Aorta (tissue), 5 donors: Measurements from ENCODE around the gene PLXNC1. TPM values are rescaled to one million over a fixed set of nuclear protein-coding genes. Genes with fewer than 3 reads are reported as not detected.

Source experiments
- ATAC-seq: fragments of 200-7000 bp; cut with Tn5 transposase; one replicate; pipeline ENCODE4 v1.9.1; 2022; ENCODE audit warnings: moderate library complexity; ENCODE audit not compliant: low FRiP score
- DNase-seq, 2 donors: peaks; one replicate each; pipeline ENCODE4 v3.0.0-alpha.2; 2020
- H3K27ac ChIP-seq, 2 donors: one replicate each; pipeline ENCODE4 v1.5.1; 2013; ENCODE audit warnings: low read length in 2 of 2, mild to moderate bottlenecking in 2 of 2, moderate library complexity in 2 of 2, control low read depth in 1 of 2, inconsistent platforms in 1 of 2, low read depth in 1 of 2
- H3K27me3 ChIP-seq, 2 donors: one replicate each; pipeline ENCODE4 v1.6.1; 2013; ENCODE audit warnings: control low read depth in 1 of 2, low read length in 1 of 2, mild to moderate bottlenecking in 1 of 2, moderate library complexity in 1 of 2; ENCODE audit not compliant: insufficient read depth in 2 of 2, control insufficient read depth in 1 of 2
- H3K36me3 ChIP-seq, 2 donors: one replicate each; pipeline ENCODE4 v1.6.1; 2013; ENCODE audit warnings: control low read depth in 1 of 2, low read length in 1 of 2, mild to moderate bottlenecking in 1 of 2; ENCODE audit not compliant: insufficient read depth in 2 of 2, control insufficient read depth in 1 of 2
- H3K4me1 ChIP-seq, 2 donors: one replicate each; pipeline ENCODE4 v1.6.1; 2013; ENCODE audit warnings: low read length in 2 of 2, control low read depth in 1 of 2, mild to moderate bottlenecking in 1 of 2, moderate library complexity in 1 of 2; ENCODE audit not compliant: insufficient read depth in 2 of 2, control insufficient read depth in 1 of 2
- H3K4me3 ChIP-seq, 2 donors: one replicate each; pipeline ENCODE4 v1.5.1; 2013; ENCODE audit warnings: low read length in 2 of 2, control low read depth in 1 of 2, mild to moderate bottlenecking in 1 of 2
- H3K9me3 ChIP-seq: one replicate; pipeline ENCODE4 v1.6.1; 2013; ENCODE audit warnings: mild to moderate bottlenecking, low read length; ENCODE audit not compliant: control insufficient read depth
- whole genome bisulfite sequencing, 2 donors: extraction: QIAGEN DNeasy Blood & Tissue Kit; methylation state at CpG; one replicate each; pipeline ENCODE4 v1.1.7; 2013; 5-methylcytosine and 5-hydroxymethylcytosine counted together
- intact Hi-C, 2 donors: fragments of 100-400 bp; cut with DNase I; formaldehyde crosslinking; loops; one replicate each; pipeline versions ENCODE4 v1.14.2 to v1.15.0; 2022
- polyA plus RNA-seq, 2 donors: library from polyadenylated mRNA; stranded (reverse); fragments of 200-250 nt; gene quantifications; one replicate each; pipeline ENCODE4 v1.2.3, GENCODE V29; 2013
- total RNA-seq, 2 donors: library from RNA; stranded (reverse); fragmentation: NEBNext Ultra II Directional; extraction: Animal tissue kit (Norgen Biotek cat#: 25700); gene quantifications; one replicate each; pipeline ENCODE4 v1.2.1, GENCODE V29; 2021
- donor health status: healthy with polysubstance abuse.
- donor health status: Bipolar disorder and iron deficiency.
- donor health status: DM: no; HTN: no; CAD: no.
- donor health status: DM: no; HTN: no; CAD: no.
- donor health status: DM: yes; HTN: yes; CAD: no.

The PLXNC1 gene
- total and polyA plus RNA-seq, 4 donors, result 1.2 to 26.8 (median 5.4) TPM

DNA sequence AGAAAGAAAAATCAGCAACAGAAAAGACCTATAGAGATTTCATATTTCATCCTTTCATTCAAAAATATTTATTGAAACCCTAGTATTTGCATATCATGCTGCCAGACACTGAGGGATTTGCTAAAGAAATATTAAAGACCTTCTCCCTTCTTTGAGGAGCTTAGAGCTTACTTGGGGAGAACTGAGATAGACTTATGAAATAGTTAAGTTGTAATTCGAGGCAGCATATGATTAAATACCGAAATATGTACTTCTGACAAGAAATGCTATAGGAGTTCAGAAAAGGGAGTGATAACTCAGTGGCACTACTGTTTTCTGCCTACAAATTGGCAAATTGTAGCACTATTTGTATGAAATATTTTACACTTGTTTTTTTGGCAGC lies 59.1 kb downstream of the PLXNC1 start:
- intact Hi-C loops, result no loop called here
- peaks cover 0 to 3% of the 10 kb centered on the region in 2 donors for H3K4me1 ChIP-seq
- peak overlapping the region in 1 of 2 donors; percentile 57 for H3K27ac ChIP-seq
- no peaks in the 10 kb centered on the region for H3K9me3 ChIP-seq
- DNase-seq (no peak), ATAC-seq (no peak)
- 4 to 6% methylated on average over 2 of the region's 2 CpGs for WGBS, 2 donors
- H3K4me3 ChIP-seq, result peak overlapping the region; percentile 31 to 69
- H3K27me3 ChIP-seq, result no peaks in the 10 kb centered on the region
- H3K36me3 ChIP-seq, result no peaks in the 10 kb centered on the region

DNA sequence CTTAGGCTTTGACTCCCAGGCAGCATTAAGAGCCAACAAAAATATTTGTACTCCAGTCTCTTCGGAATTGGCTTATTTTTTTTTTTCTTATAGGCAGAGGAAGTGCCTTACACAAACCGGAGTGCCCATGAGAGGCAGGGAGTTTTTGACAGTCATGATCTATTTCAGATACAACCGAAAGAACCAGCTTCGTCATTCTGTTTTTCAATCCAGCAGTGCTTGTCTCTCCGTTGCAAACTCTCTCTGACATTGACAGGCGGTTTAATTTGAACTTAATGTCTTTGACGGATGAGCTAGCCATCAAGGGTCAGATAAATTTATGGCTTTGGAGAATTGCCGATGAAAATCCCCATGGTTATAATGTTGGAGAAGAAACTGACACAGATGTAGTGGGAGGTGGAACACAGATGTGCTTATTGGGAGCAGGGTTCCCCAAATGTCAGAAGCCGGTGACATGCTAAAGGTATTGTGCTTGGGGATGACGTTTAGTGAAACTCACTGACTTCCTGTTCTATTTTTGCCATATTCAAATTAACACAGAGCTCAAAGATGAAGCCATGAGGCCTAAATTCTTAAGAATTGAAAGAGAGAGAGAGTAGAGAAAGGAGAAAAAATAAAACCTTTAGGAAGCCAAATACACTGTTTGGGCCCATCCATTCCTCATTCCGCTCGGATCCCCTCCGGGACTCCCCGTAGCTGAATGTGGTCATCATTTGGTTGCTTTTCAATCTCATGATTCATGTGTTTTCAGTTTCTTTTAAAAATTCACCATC lies 59.7 kb downstream of the PLXNC1 start:
- 14 to 15% methylated on average over 14 of the region's 14 CpGs for WGBS, 2 donors
- Histone ChIP-seq H3K27me3 (no peaks in the 10 kb centered on the region), H3K4me1 (peaks cover 0 to 3% of the 10 kb centered on the region in 2 donors), H3K4me3 (peak overlapping the region; percentile 31 to 69), H3K9me3 (no peaks in the 10 kb centered on the region), H3K36me3 (no peaks in the 10 kb centered on the region), H3K27ac (peak overlapping the region; percentile 57 to 78)
- intact Hi-C loops, result no loop called here
- ATAC-seq (peak; percentile 38), DNase-seq (no peak)

DNA sequence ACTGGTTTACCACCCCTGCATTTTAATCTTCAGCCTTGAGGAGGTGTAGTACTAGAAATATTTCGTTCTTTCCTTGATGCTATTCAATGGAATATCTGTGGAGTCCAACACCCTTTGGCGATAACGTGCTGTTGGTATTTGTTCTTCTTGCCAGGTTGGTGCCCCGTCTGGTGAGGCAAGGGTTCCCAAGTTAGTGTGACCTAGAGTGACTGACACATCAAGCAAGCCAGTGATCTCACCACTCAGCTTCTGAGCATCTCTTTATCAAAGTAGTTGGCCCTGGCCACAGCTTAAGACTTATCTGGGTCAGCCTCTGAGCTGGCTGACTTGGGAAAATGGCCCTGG lies 60.2 kb downstream of the PLXNC1 start:
- 70 to 72% methylated on average over 4 of the region's 4 CpGs for WGBS, 2 donors
- no peak overlapping the region for H3K27ac ChIP-seq
- no peak overlapping the region for H3K4me3 ChIP-seq
- H3K27me3 ChIP-seq, result no peaks in the 10 kb centered on the region
- peak; percentile 72 for ATAC-seq
- intact Hi-C loops, result no loop called here
- peaks cover 0 to 3% of the 10 kb centered on the region in 2 donors for H3K4me1 ChIP-seq
- no peak for DNase-seq
- H3K36me3 ChIP-seq, result no peaks in the 10 kb centered on the region
- no peaks in the 10 kb centered on the region for H3K9me3 ChIP-seq

DNA sequence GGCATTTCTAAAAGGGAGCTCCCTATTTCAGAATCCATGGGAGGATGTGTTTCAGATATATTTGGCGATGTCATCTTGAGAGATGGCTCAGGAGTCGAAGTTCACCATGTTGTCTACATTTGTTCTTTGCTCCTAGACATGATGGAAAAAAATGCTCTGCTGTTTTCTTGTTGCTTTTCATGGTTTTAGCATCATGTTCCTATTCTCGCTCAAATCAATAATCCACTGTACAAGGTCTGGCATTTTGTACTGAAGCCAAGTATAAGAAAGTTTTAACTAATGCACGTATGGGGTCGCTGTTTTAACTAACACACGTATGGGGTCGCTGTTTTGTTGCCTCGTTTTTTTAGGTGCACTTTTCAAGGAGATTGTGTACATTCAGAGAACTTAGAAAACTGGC lies 60.9 kb downstream of the PLXNC1 start:
- no peaks in the 10 kb centered on the region for H3K27me3 ChIP-seq
- intact Hi-C loops, result no loop called here
- no peak overlapping the region for H3K27ac ChIP-seq
- H3K4me3 ChIP-seq, result no peak overlapping the region
- DNase-seq (no peak), ATAC-seq (no peak)
- no peaks in the 10 kb centered on the region for H3K9me3 ChIP-seq
- H3K36me3 ChIP-seq, result no peaks in the 10 kb centered on the region
- H3K4me1 ChIP-seq, result peaks cover 0 to 3% of the 10 kb centered on the region in 2 donors
- WGBS, 2 donors, result 72 to 77% methylated on average over 8 of the region's 8 CpGs

DNA sequence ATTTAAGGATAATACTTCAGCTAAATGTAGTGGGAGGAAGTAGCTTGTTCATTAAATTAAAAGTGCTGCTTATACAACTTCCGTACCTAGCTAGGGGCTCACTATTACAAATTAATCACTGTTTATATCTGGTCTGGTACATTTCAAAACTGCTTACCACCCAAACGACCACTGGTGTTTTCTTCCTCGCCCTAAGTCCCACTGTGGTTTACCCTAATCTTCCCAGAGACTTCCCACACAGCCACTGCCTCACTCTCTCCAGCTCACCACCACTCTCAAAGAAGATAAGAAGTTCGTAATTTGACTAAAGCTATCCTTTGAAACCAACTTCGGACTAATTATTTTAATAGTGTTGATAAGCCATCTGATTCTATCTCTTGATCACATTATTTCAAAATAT lies 62.6 kb downstream of the PLXNC1 start:
- intact Hi-C loops, result no loop called here
- ATAC-seq (no peak), DNase-seq (no peak)
- WGBS, 2 donors, result 72% methylated on average over 5 of the region's 5 CpGs
- H3K36me3 ChIP-seq, result no peaks in the 10 kb centered on the region
- H3K4me1 ChIP-seq, result peaks cover 0 to 3% of the 10 kb centered on the region in 2 donors
- no peak overlapping the region for H3K27ac ChIP-seq
- H3K27me3 ChIP-seq, result no peaks in the 10 kb centered on the region
- no peak overlapping the region for H3K4me3 ChIP-seq
- H3K9me3 ChIP-seq, result no peaks in the 10 kb centered on the region

DNA sequence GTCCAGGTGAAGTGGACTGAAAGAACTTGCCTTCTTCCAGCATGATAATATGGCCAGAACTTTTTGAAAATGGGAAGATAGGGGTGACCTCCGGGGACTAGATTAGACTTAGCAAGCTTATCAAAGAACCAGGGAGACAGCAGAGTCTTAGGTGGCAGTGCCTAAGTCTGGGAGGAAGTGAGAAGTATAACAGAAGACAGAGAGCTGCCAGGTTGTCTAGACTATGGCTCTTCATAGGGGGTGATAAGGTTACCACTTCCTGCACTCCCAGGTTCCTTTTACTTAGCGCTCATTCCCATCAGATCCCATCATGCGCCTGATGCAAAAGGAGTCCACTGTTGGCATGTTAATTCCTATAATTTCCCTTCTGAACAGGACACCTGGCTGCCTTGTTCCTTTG lies 69.9 kb downstream of the PLXNC1 start:
- Histone ChIP-seq H3K9me3 (no peaks in the 10 kb centered on the region), H3K4me1 (no peaks in the 10 kb centered on the region), H3K27me3 (no peaks in the 10 kb centered on the region), H3K4me3 (no peak overlapping the region), H3K36me3 (no peaks in the 10 kb centered on the region), H3K27ac (no peak overlapping the region)
- DNase-seq, result no peak
- no peak for ATAC-seq
- WGBS, 2 donors, result 93 to 95% methylated on average over 3 of the region's 3 CpGs
- intact Hi-C loops, result no loop called here

DNA sequence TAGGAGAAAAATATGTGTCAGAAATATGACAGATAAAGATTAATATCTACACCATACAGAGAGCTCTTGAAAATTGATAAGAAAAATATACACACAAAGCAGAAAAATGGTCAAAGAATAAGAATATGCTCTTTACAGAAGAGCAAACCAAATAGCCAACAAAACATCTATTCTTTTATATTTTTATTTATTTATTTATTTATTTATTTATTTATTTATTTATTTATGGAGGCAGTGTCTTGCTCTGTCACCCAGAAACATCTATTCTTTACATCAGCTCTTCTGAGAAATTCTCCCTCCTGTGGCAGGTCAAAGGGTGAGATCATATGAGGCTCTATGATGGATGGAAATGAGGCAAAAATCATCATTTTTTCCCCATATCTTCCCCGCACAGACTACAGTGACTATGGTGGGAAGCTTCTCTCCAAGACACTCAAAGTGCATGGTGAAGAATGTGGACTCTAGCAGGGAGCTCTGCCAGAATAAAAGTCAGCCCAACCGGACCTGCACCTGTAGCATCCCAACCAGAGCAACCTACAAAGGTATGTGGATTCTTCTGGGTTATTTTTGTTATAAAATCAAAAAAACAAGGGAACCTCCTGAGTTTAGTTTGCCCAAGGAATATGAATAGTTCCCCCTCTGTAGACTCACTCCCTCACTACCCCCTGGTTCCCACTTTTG lies 71.4 kb downstream of the PLXNC1 start:
- H3K27ac ChIP-seq, result no peak overlapping the region

DNA sequence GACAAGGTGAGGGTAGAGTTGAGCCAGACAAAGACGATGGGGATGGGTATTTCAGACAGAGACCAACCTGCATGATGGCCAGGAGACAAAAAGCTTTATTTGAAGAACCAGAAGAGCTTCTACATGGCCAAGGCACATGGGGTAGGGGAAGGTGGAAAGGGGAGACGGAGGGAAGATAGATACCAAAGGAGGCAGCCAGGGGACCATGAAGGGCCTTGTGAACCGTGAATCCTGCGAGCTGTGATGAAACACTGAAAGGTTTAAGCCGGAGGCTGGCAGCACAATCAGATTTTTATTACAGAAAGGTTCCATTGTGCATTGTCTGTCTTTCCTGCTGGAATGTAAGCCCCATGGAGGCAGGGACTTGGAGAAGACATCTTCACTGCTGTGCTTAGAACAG lies 72.4 kb downstream of the PLXNC1 start:
- Histone ChIP-seq H3K27me3 (no peaks in the 10 kb centered on the region), H3K4me1 (no peaks in the 10 kb centered on the region), H3K36me3 (no peaks in the 10 kb centered on the region), H3K4me3 (no peak overlapping the region), H3K27ac (no peak overlapping the region), H3K9me3 (no peaks in the 10 kb centered on the region)
- no peak for DNase-seq
- intact Hi-C loops, result no loop called here
- ATAC-seq, result no peak
- WGBS, 2 donors, result 78 to 91% methylated on average over 5 of the region's 5 CpGs

More for the DNA sequence above, 71.4 kb downstream of the PLXNC1 start:
- Histone ChIP-seq H3K9me3 (no peaks in the 10 kb centered on the region), H3K4me3 (no peak overlapping the region), H3K4me1 (no peaks in the 10 kb centered on the region), H3K36me3 (no peaks in the 10 kb centered on the region), H3K27me3 (no peaks in the 10 kb centered on the region)
- WGBS, 2 donors, result 89 to 92% methylated on average over 2 of the region's 2 CpGs
- no peak for DNase-seq
- no peak for ATAC-seq
- intact Hi-C loops, result no loop called here
